GM12801 (cell line): ENCODE measurements around the gene TMSB15A.
"Not testable (repeated sequence)": the region's sequence is repeated elsewhere in the genome, so short reads cannot be mapped to it uniquely, and the experiment has no call there.

Source experiments
- TF ChIP-seq, protein P1 (sequence below): IDR thresholded peaks from one replicate; pipeline ENCODE4 v1.5.1; 2011; ENCODE audit warnings: control low read depth; ENCODE audit not compliant: insufficient read length; ENCODE audit errors: extremely low read depth

Gene TMSB15A

DNA sequence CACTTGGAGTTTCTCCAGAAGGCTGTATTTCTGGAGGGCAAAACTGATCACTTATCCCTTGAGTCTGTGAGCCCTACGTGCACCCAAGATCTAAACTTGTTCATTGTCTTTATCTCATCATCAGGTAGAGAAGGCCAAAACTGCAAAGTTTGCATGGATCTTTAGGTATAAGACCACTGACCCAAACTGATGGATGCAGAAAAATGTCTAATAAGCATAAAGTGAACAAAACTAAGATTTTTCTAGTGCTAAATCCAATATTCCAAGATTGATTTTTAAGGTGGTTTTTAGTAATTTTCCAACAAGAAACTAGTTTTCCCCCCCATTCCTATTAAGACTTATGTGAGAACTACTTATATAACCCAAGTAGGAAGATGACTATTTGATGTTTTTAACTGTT, 2.0 kb downstream of the TMSB15A start:
- TF ChIP-seq, protein P1, sequence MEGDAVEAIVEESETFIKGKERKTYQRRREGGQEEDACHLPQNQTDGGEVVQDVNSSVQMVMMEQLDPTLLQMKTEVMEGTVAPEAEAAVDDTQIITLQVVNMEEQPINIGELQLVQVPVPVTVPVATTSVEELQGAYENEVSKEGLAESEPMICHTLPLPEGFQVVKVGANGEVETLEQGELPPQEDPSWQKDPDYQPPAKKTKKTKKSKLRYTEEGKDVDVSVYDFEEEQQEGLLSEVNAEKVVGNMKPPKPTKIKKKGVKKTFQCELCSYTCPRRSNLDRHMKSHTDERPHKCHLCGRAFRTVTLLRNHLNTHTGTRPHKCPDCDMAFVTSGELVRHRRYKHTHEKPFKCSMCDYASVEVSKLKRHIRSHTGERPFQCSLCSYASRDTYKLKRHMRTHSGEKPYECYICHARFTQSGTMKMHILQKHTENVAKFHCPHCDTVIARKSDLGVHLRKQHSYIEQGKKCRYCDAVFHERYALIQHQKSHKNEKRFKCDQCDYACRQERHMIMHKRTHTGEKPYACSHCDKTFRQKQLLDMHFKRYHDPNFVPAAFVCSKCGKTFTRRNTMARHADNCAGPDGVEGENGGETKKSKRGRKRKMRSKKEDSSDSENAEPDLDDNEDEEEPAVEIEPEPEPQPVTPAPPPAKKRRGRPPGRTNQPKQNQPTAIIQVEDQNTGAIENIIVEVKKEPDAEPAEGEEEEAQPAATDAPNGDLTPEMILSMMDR = no peak

DNA sequence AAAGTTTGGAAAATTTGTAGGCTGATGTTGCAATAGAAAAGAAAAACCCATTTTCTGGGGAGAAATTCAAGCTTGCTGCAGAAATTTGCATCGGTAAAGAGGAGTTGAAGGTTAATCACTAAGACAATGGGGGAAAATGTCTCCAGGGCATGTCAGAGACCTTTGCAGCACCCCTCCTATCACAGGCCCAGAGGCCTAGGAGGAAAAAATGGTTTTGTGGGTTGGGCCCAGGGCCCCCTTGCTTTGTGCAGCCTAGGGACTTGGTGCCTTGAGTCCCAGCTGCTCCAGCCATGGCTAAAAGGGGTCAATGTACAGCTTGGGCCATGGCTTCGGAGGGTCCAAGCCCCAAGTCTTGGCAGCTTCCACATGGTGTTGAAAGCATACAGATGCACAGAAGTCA, 17.8 kb downstream of the TMSB15A start:
- TF ChIP-seq, protein P1 = no peak

DNA sequence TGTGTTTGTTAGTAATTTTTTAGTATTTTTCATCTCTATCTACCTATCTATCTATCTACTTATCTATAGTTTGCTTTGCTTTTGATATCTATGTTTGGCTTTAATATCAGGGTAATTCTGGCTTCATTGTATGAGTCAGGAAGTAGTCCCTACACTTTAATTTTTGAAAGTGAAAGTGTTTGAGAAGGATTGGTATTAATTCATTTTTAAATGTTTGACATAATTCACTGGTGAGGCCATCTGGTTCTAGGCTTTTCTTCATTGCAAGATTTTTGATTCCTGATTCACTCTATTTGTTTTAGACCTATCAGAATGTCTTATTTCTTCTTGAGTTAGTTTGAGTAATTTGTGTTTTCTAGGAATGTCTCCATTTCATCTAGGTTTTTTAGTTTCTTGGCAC, 24.8 kb downstream of the TMSB15A start:
- TF ChIP-seq, protein P1 = no peak

DNA sequence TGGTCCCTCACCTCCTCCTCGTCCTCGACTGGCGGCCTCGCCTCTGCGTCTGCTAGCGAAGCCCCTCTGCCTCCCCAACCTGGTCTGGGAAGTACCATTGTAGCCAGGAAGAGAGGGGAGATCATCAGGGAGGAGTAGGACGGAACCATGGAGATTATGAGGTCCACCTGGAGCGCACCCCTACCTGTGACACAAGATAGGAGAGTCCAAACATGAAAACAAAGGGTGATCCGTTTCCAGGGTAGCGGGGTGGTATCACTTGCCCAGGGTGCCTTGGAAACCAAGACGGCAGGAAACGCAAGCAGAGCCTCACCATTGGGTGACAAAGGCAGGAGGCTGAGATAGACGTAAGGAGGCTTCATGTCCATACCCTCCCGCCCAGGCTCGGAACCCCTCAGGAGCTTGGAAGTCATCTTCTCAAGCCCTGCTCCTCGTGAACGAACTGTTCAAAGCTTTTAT, 44.7 kb downstream of the TMSB15A start, which contains the start of gene TCP11X2:
TSS of gene TCP11X2 (minus strand) at position 51 of the 459 bp plus-strand sequence.
- TF ChIP-seq, protein P1 = not testable (repeated sequence)
